ENCODE results near the gene HOTAIR. TPM values are rescaled to one million over a fixed set of nuclear protein-coding genes. Genes with fewer than 3 reads are reported as not detected.

The HOTAIR gene
- total RNA-seq, 1 experiment from 2014 or later = not detected

- Mint-ChIP-seq H3K4me3 (peak overlapping the region; percentile 38), H3K27me3 (ENCODE audit: low read depth) (peaks cover 99% of the 10 kb centered on the region), H3K9me3 (no peaks in the 10 kb centered on the region), H3K36me3 (no peaks in the 10 kb centered on the region; the same call in 1 of the 2 replicates), H3K27ac (no peak overlapping the region), H3K4me1 (peaks cover 25% of the 10 kb centered on the region)
- DNase-seq (ENCODE audit: low spot score) (no peak), ATAC-seq (no peak)
- TF ChIP-seq TEAD1 (CRISPR knock-in tag; IDR thresholded peaks at IDR 0.05) = no peak
- no peak for TF ChIP-seq ZNF138 (CRISPR knock-in tag; conservative IDR thresholded peaks at IDR 0.05)
- TF ChIP-seq ZNF121 (CRISPR knock-in tag; IDR thresholded peaks at IDR 0.05) = no peak
- no peak for TF ChIP-seq E2F5 (CRISPR knock-in tag; IDR thresholded peaks at IDR 0.05)
- TF ChIP-seq HMGXB4 (CRISPR knock-in tag; IDR thresholded peaks at IDR 0.05) = no peak
- no peak for TF ChIP-seq KAT7 (CRISPR knock-in tag; IDR thresholded peaks at IDR 0.05; ENCODE audit: borderline replicate concordance)
- TF ChIP-seq RORB (CRISPR knock-in tag; IDR thresholded peaks at IDR 0.05) = no peak
- TF ChIP-seq NFATC4 (CRISPR knock-in tag; IDR thresholded peaks at IDR 0.05) = no peak
- no peak for TF ChIP-seq AR (CRISPR knock-in tag; IDR thresholded peaks at IDR 0.05)
- TF ChIP-seq ZBTB43 (CRISPR knock-in tag; IDR thresholded peaks at IDR 0.05) = no peak
- no peak for TF ChIP-seq SOX15 (CRISPR knock-in tag; IDR thresholded peaks at IDR 0.05)
- no peak for TF ChIP-seq NR2C2 (CRISPR knock-in tag; IDR thresholded peaks at IDR 0.05)
- no peak for TF ChIP-seq ZNF281 (CRISPR knock-in tag; IDR thresholded peaks at IDR 0.05)
- TF ChIP-seq GTF2I (CRISPR knock-in tag; conservative IDR thresholded peaks at IDR 0.05) = no peak
- TF ChIP-seq ZNF416 (CRISPR knock-in tag; IDR thresholded peaks at IDR 0.05) = no peak
- no peak for TF ChIP-seq GRHL2 (CRISPR knock-in tag; IDR thresholded peaks at IDR 0.05; ENCODE audit: insufficient replicate concordance, severe bottlenecking)
- no peak for TF ChIP-seq PRRX2 (CRISPR knock-in tag; IDR thresholded peaks at IDR 0.05)
- TF ChIP-seq ERG (CRISPR knock-in tag; IDR thresholded peaks at IDR 0.05) = no peak
- TF ChIP-seq EMX1 (CRISPR knock-in tag; IDR thresholded peaks at IDR 0.05) = no peak
- no peak for TF ChIP-seq CDX4 (CRISPR knock-in tag; IDR thresholded peaks at IDR 0.05; ENCODE audit: borderline replicate concordance)
- CTCF ChIA-PET = interaction anchor here (0.6 kb wide), 1 partner anchor 181 kb away, joined by 3 read pairs; no protein-coding TSS in a partner anchor
- POLR2A ChIA-PET = no interaction called here
Measured at GRCh38 chr12:54019924-54020590, 45.3 kb upstream of the HOTAIR start.

Measured in WTC11 (cell line).